IMR-90 (cell line): ENCODE measurements around the gene MXRA8. TPM values are rescaled to one million over a fixed set of nuclear protein-coding genes. Genes with fewer than 3 reads are reported as not detected.

Experiments used
- ATAC-seq: fragments of 200-7000 bp; cut with Tn5 transposase; 2 replicates; pipeline ENCODE4 v1.9.1; 2020; ENCODE audit warnings: low read depth, mild to moderate bottlenecking, moderate library complexity
- BruUV-seq: library from RNA; stranded (reverse); fragments of 400-500 nt; replicated peaks from 2 replicates; lab custom pipeline; 2021; lab: Mats Ljungman, UMichigan
- CTCF ChIA-PET: fragments of 300-600 bp; formaldehyde crosslinking; extraction: SDS; loops from one replicate; lab custom pipeline; 2021; ENCODE audit warnings: antibody characterized with exemption; lab: Yijun Ruan, JAX
- POLR2A ChIA-PET: fragments of 300-600 bp; sonication (Branson Sonifier 250); formaldehyde crosslinking; loops from one replicate; lab custom pipeline; 2022; ENCODE audit warnings: antibody characterized with exemption; ENCODE audit not compliant: unreplicated experiment; lab: Charles Lee
- DNase-seq: peaks from one replicate; pipeline ENCODE4 v3.0.0; 2013
- H2AFZ ChIP-seq: replicated peaks from 2 replicates; pipeline ENCODE3; 2013; ENCODE audit warnings: low read length, mild to moderate bottlenecking; ENCODE audit not compliant: poor library complexity
- H2AK5ac ChIP-seq: 2 replicates; pipeline ENCODE4 v1.6.1; 2013; ENCODE audit warnings: low read depth, low read length, inconsistent platforms
- H2AK9ac ChIP-seq: replicated peaks from 2 replicates; pipeline ENCODE3; 2013; ENCODE audit warnings: mild to moderate bottlenecking, low read depth, low read length, moderate library complexity; ENCODE audit not compliant: poor library complexity
- H2BK120ac ChIP-seq: 2 replicates; pipeline ENCODE4 v1.6.1; 2013; ENCODE audit warnings: low read depth, low read length, inconsistent platforms
- H2BK15ac ChIP-seq: 3 replicates; pipeline ENCODE4 v1.6.1; 2013; ENCODE audit warnings: low read depth, low read length, inconsistent platforms
- H2BK20ac ChIP-seq: 2 replicates; pipeline ENCODE4 v1.6.1; 2013; ENCODE audit warnings: low read depth, mild to moderate bottlenecking, inconsistent platforms, low read length, moderate library complexity
- H2BK5ac ChIP-seq: 2 replicates; pipeline ENCODE4 v1.6.1; 2013; ENCODE audit warnings: mild to moderate bottlenecking, low read depth, low read length, inconsistent platforms; ENCODE audit not compliant: poor library complexity, severe bottlenecking
- H3K14ac ChIP-seq: replicated peaks from 2 replicates; pipeline ENCODE4 v1.6.1; 2013; ENCODE audit warnings: low read depth, low read length, inconsistent platforms
- H3K18ac ChIP-seq: 2 replicates; pipeline ENCODE4 v1.6.1; 2013; ENCODE audit warnings: low read depth, low read length, control low read depth
- H3K23ac ChIP-seq: 2 replicates; pipeline ENCODE4 v1.6.1; 2013; ENCODE audit warnings: low read depth, low read length, inconsistent platforms
- H3K27ac ChIP-seq: 2 replicates; pipeline ENCODE4 v1.5.1; 2013; ENCODE audit warnings: mild to moderate bottlenecking, control low read depth, low read length; ENCODE audit not compliant: insufficient read depth
- H3K27me3 ChIP-seq: 2 replicates; pipeline ENCODE4 v1.6.1; 2013; ENCODE audit warnings: low read length; ENCODE audit not compliant: control insufficient read depth, insufficient read depth
- H3K36me3 ChIP-seq: 2 replicates; pipeline ENCODE4 v1.6.1; 2013; ENCODE audit warnings: low read length, mixed read lengths; ENCODE audit not compliant: control insufficient read depth, insufficient read depth
- H3K4ac ChIP-seq: 2 replicates; pipeline ENCODE4 v1.6.1; 2013; ENCODE audit warnings: low read depth, low read length, inconsistent platforms
- H3K4me1 ChIP-seq: 2 replicates; pipeline ENCODE4 v1.6.1; 2013; ENCODE audit warnings: low read length, mixed read lengths; ENCODE audit not compliant: control insufficient read depth, insufficient read depth
- H3K4me2 ChIP-seq: 2 replicates; pipeline ENCODE4 v1.6.1; 2013; ENCODE audit warnings: low read depth, mild to moderate bottlenecking, control low read depth, low read length, moderate library complexity
- H3K4me3 ChIP-seq: 2 replicates; pipeline ENCODE4 v1.5.1; 2013; ENCODE audit warnings: low read depth, mild to moderate bottlenecking, control low read depth, low read length, moderate library complexity; ENCODE audit not compliant: insufficient read depth
- H3K56ac ChIP-seq: 2 replicates; pipeline ENCODE4 v1.6.1; 2013; ENCODE audit warnings: low read length, inconsistent platforms; ENCODE audit not compliant: insufficient read depth; ENCODE audit errors: extremely low read depth
- H3K79me1 ChIP-seq, 2 experiments: 2 replicates each; pipeline ENCODE4 v1.6.1; 2013; ENCODE audit warnings: low read length in 2 of 2, inconsistent platforms in 1 of 2, low read depth in 1 of 2
- H3K9ac ChIP-seq: 2 replicates; pipeline ENCODE4 v1.6.1; 2013; ENCODE audit warnings: low read depth, low read length, control low read depth
- H3K9me1 ChIP-seq: 2 replicates; pipeline ENCODE4 v1.6.1; 2013; ENCODE audit warnings: low read length, inconsistent platforms; ENCODE audit not compliant: insufficient read depth
- H3K9me3 ChIP-seq: 2 replicates; pipeline ENCODE4 v1.6.1; 2013; ENCODE audit warnings: low read length; ENCODE audit not compliant: control insufficient read depth, insufficient read depth
- H4K20me1 ChIP-seq: 2 replicates; pipeline ENCODE4 v1.6.1; 2013; ENCODE audit warnings: low read length, inconsistent platforms; ENCODE audit not compliant: insufficient read depth
- H4K5ac ChIP-seq: 2 replicates; pipeline ENCODE4 v1.6.1; 2013; ENCODE audit warnings: mild to moderate bottlenecking, low read depth, low read length, control low read depth
- H4K8ac ChIP-seq, 2 experiments: 2 replicates each; pipeline ENCODE4 v1.6.1; 2013; ENCODE audit warnings: low read depth in 2 of 2, low read length in 2 of 2, control low read depth in 1 of 2, inconsistent platforms in 1 of 2
- H4K91ac ChIP-seq: 2 replicates; pipeline ENCODE4 v1.6.1; 2013; ENCODE audit warnings: low read depth, low read length, inconsistent platforms; ENCODE audit not compliant: insufficient read depth
- CEBPB ChIP-seq: IDR thresholded peaks from 2 replicates; pipeline ENCODE4 v1.6.1; 2012; ENCODE audit warnings: low read depth, low read length, improper control_type of control experiment
- CHD1 ChIP-seq: IDR thresholded peaks from 2 replicates; pipeline ENCODE4 v1.6.1; 2012; ENCODE audit warnings: low read depth, low read length, improper control_type of control experiment
- FOS ChIP-seq: fragments of 150-350 bp; IDR thresholded peaks from 2 replicates; pipeline ENCODE4 v1.6.1; 2016; ENCODE audit warnings: low read depth, low read length
- MAFK ChIP-seq: IDR thresholded peaks from 2 replicates; pipeline ENCODE4 v1.6.1; 2012; ENCODE audit warnings: low read depth, low read length, improper control_type of control experiment
- WGBS, 2 experiments: methylation state at CpG; one replicate each; pipeline versions ENCODE4 v1.1.5 to v1.1.7; 2013; ENCODE audit warnings: missing lambda C conversion rate in 2 of 2; ENCODE audit not compliant: insufficient read length in 1 of 2; ENCODE audit errors: extremely low coverage in 2 of 2; 5-methylcytosine and 5-hydroxymethylcytosine counted together
- dilution Hi-C: fragments of 300-500 bp; cut with HindIII; formaldehyde crosslinking; loops from one replicate; pipeline ENCODE4 v1.14.3; 2018; ENCODE audit warnings: low sequenced_read_pairs; ENCODE audit not compliant: unreplicated experiment
- in situ Hi-C: fragments of 300-500 bp; cut with MboI; formaldehyde crosslinking; loops from 3 replicates; pipeline ENCODE4 v1.14.3; 2019; ENCODE audit warnings: low sequenced_read_pairs, inconsistent platforms, mixed read lengths
- intact Hi-C: fragments of 100-400 bp; cut with micrococcal nuclease; formaldehyde crosslinking; loops from 2 replicates; pipeline ENCODE4 v1.10.0; 2022
- polyA plus RNA-seq, 3 experiments: library from polyadenylated mRNA; depleted of rRNA; stranded (reverse); fragments of >200 nt; gene quantifications; 2 replicates each; pipeline ENCODE4 v1.2.3, GENCODE V29; 2012; ENCODE audit warnings: low replicate concordance in 1 of 3
- total RNA-seq: library from RNA; depleted of rRNA; stranded (reverse); fragments of >200 nt; gene quantifications from 2 replicates; pipeline ENCODE4 v1.2.3, GENCODE V29; 2012

MXRA8 gene
- total and polyA plus RNA-seq, 2 of the 4 experiments (the other 2 are of a cell fraction) = 92.5 to 469 TPM

DNA sequence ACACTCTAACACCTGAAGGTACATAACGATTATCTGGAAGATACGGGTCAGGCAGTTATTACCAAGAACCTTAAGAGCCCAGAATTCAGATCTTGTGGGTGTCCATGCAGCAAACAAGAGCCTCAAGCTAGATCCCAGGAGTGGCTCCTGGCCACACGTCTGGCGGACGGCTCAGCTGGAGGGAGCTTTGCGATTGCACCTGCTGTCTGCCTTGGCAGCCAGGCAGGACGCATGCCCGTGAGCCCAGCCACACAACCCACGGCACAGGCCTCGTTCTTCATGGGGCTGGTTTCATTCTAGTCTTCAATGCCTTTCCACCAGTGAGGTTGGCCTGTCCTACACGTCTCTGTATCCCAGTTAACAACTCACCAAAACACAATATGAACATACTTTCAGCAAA lies 35.1 kb upstream of the MXRA8 start:
- no peak for ATAC-seq
- dilution Hi-C loops = no loop called here
- no TSS peak for BruUV-seq

More for the DNA sequence above, 35.1 kb upstream of the MXRA8 start:
- H3K23ac ChIP-seq = no peak overlapping the region
- H3K18ac ChIP-seq = no peak overlapping the region
- no peaks in the 10 kb centered on the region for H3K27me3 ChIP-seq
- no peak overlapping the region for H4K8ac ChIP-seq
- no peak overlapping the region for H3K27ac ChIP-seq
- H3K4ac ChIP-seq = no peak overlapping the region
- no peaks in the 10 kb centered on the region for H3K9me1 ChIP-seq
- H4K5ac ChIP-seq = no peak overlapping the region
- H3K56ac ChIP-seq = no peak overlapping the region
- TF ChIP-seq FOS = no peak
- TF ChIP-seq MAFK = no peak
- no peak for TF ChIP-seq CEBPB
- no peak for TF ChIP-seq CHD1
- WGBS, 2 experiments = 99% methylated on average over 11 of the region's 11 CpGs; no CpG with 5 or more reads in 1 of the 2 experiments
- H2BK15ac ChIP-seq = no peak overlapping the region
- peaks cover 16 to 56% of the 10 kb centered on the region in 2 experiments for H3K79me1 ChIP-seq
- no peak overlapping the region for H2AFZ ChIP-seq
- H2AK9ac ChIP-seq = no peak overlapping the region
- H3K36me3 ChIP-seq = peaks cover 66% of the 10 kb centered on the region
- H2BK20ac ChIP-seq = no peak overlapping the region
- no peak for DNase-seq
- H3K4me3 ChIP-seq = no peak overlapping the region
- peaks cover 5% of the 10 kb centered on the region; the same call in 1 of the 2 replicates for H3K4me1 ChIP-seq
- intact Hi-C loops = no loop called here
- ChIA-PET CTCF (no interaction called here), POLR2A (no interaction called here)
- no peak overlapping the region for H3K9ac ChIP-seq
- H2BK5ac ChIP-seq = no peak overlapping the region
- no peak overlapping the region for H3K14ac ChIP-seq
- no peak overlapping the region for H2BK120ac ChIP-seq
- peaks cover 26% of the 10 kb centered on the region; the same call in 1 of the 2 replicates for H4K20me1 ChIP-seq
- H3K4me2 ChIP-seq = no peak overlapping the region
- H2AK5ac ChIP-seq = no peak overlapping the region
- no peaks in the 10 kb centered on the region for H3K9me3 ChIP-seq
- H4K91ac ChIP-seq = no peak overlapping the region
- in situ Hi-C loops = no loop called here
